Measurements from ENCODE around the gene DNAJB1. TPM values are rescaled to one million over a fixed set of nuclear protein-coding genes. Genes with fewer than 3 reads are reported as not detected.
"Not testable (repeated sequence)": the region's sequence is repeated elsewhere in the genome, so short reads cannot be mapped to it uniquely, and the experiment has no call there.

DNAJB1 gene
- total RNA-seq (2012; rRNA removed) = 74.3 and 74.9 TPM in 2 replicates

- Histone ChIP-seq H3K4me1 (ENCODE audit: control insufficient read depth, insufficient read depth, low read length) (peaks cover 32% of the 10 kb centered on the region), H3K27me3 (ENCODE audit: control insufficient read depth, insufficient read depth, low read length) (no peaks in the 10 kb centered on the region), H3K9ac (ENCODE audit: low read depth, low read length) (peak within 1 kb of the TSS; percentile 100), H3K9me3 (replicated peaks; ENCODE audit: low read length) (no peaks in the 10 kb centered on the region), H3K4me2 (ENCODE audit: low read length) (peak within 1 kb of the TSS; percentile 97), H3K4me3 (ENCODE audit: low read length) (peak within 1 kb of the TSS; percentile 100), H3K36me3 (ENCODE audit: insufficient read depth, low read length) (peaks cover 35% of the 10 kb centered on the region)
Measured at GRCh38 chr19:14517840-14518505, at the start of gene DNAJB1. DNAJB1 (minus strand) TSS chr19:14518397; CDS start chr19:14518349, 48 bp downstream.

DNA sequence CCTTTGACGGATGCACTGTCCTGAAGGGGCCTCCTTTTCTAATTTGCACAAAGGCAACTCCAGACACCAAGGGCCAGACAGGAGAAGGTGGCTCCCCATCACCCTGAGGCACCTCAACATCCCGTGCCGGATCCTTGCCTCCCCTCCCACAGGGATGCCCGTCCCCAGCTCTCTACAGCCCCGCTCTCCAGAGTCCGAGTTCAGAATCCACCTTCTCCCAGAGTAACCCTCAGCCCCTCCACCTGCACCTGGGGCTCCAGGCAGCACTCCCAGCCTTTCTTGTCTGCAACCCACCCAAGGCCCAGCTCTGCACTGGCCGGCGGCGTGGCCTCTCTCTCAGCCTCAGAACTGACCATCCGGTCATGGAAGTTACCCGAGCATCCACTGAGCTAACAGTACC lies 48.9 kb upstream of the DNAJB1 start:
- no peak overlapping the region for H3K4me3 ChIP-seq (ENCODE audit: low read length)
- no peaks in the 10 kb centered on the region for H3K27me3 ChIP-seq (ENCODE audit: control insufficient read depth, insufficient read depth, low read length)
- H3K36me3 ChIP-seq (ENCODE audit: insufficient read depth, low read length) = peaks cover 12% of the 10 kb centered on the region
- H3K9me3 ChIP-seq (replicated peaks; ENCODE audit: low read length) = no peaks in the 10 kb centered on the region
- no peak overlapping the region for H3K4me2 ChIP-seq (ENCODE audit: low read length)
- H3K9ac ChIP-seq (ENCODE audit: low read depth, low read length) = no peak overlapping the region
- peaks cover 28% of the 10 kb centered on the region for H3K4me1 ChIP-seq (ENCODE audit: control insufficient read depth, insufficient read depth, low read length)

- Histone ChIP-seq H3K4me1 (ENCODE audit: control insufficient read depth, insufficient read depth, low read length) (peaks cover 32% of the 10 kb centered on the region), H3K4me3 (ENCODE audit: low read length) (no peak overlapping the region), H3K4me2 (ENCODE audit: low read length) (no peak overlapping the region), H3K36me3 (ENCODE audit: insufficient read depth, low read length) (peaks cover 12% of the 10 kb centered on the region), H3K9ac (ENCODE audit: low read depth, low read length) (no peak overlapping the region), H3K27me3 (ENCODE audit: control insufficient read depth, insufficient read depth, low read length) (no peaks in the 10 kb centered on the region), H3K9me3 (replicated peaks; ENCODE audit: low read length) (no peaks in the 10 kb centered on the region)
Measured at GRCh38 chr19:14566712-14567077, 48.5 kb upstream of the DNAJB1 start.

- Histone ChIP-seq H3K9me3 (replicated peaks; ENCODE audit: low read length) (no peaks in the 10 kb centered on the region), H3K9ac (ENCODE audit: low read depth, low read length) (no peak overlapping the region), H3K4me3 (ENCODE audit: low read length) (no peak overlapping the region), H3K4me1 (ENCODE audit: control insufficient read depth, insufficient read depth, low read length) (peaks cover 37% of the 10 kb centered on the region), H3K36me3 (ENCODE audit: insufficient read depth, low read length) (peaks cover 12% of the 10 kb centered on the region), H3K4me2 (ENCODE audit: low read length) (no peak overlapping the region), H3K27me3 (ENCODE audit: control insufficient read depth, insufficient read depth, low read length) (no peaks in the 10 kb centered on the region)
Measured at GRCh38 chr19:14565765-14566711, 47.8 kb upstream of the DNAJB1 start.

GRCh38 chr19:14565298-14565679 lies 47.1 kb upstream of the DNAJB1 start:
- H3K4me2 ChIP-seq (ENCODE audit: low read length) = no peak overlapping the region
- no peaks in the 10 kb centered on the region for H3K9me3 ChIP-seq (replicated peaks; ENCODE audit: low read length)
- peaks cover 41% of the 10 kb centered on the region for H3K4me1 ChIP-seq (ENCODE audit: control insufficient read depth, insufficient read depth, low read length)
- peaks cover 12% of the 10 kb centered on the region for H3K36me3 ChIP-seq (ENCODE audit: insufficient read depth, low read length)
- no peak overlapping the region for H3K9ac ChIP-seq (ENCODE audit: low read depth, low read length)
- H3K27me3 ChIP-seq (ENCODE audit: control insufficient read depth, insufficient read depth, low read length) = no peaks in the 10 kb centered on the region
- no peak overlapping the region for H3K4me3 ChIP-seq (ENCODE audit: low read length)

GRCh38 chr19:14564652-14565297 lies 46.6 kb upstream of the DNAJB1 start:
- not testable (repeated sequence) for H3K27me3 ChIP-seq (ENCODE audit: control insufficient read depth, insufficient read depth, low read length); H3K4me3 ChIP-seq (ENCODE audit: low read length); H3K9ac ChIP-seq (ENCODE audit: low read depth, low read length); H3K9me3 ChIP-seq (replicated peaks; ENCODE audit: low read length); H3K4me2 ChIP-seq (ENCODE audit: low read length)
- H3K4me1 ChIP-seq (ENCODE audit: control insufficient read depth, insufficient read depth, low read length) = peaks cover 46% of the 10 kb centered on the region
- H3K36me3 ChIP-seq (ENCODE audit: insufficient read depth, low read length) = peaks cover 12% of the 10 kb centered on the region

- Histone ChIP-seq H3K9me3 (replicated peaks; ENCODE audit: low read length) (no peaks in the 10 kb centered on the region), H3K4me2 (ENCODE audit: low read length) (peak overlapping the region; percentile 63), H3K36me3 (ENCODE audit: insufficient read depth, low read length) (peaks cover 12% of the 10 kb centered on the region), H3K4me3 (ENCODE audit: low read length) (no peak overlapping the region), H3K27me3 (ENCODE audit: control insufficient read depth, insufficient read depth, low read length) (no peaks in the 10 kb centered on the region), H3K9ac (ENCODE audit: low read depth, low read length) (no peak overlapping the region), H3K4me1 (ENCODE audit: control insufficient read depth, insufficient read depth, low read length) (peaks cover 46% of the 10 kb centered on the region)
Measured at GRCh38 chr19:14563989-14564651, 45.9 kb upstream of the DNAJB1 start.

DNA sequence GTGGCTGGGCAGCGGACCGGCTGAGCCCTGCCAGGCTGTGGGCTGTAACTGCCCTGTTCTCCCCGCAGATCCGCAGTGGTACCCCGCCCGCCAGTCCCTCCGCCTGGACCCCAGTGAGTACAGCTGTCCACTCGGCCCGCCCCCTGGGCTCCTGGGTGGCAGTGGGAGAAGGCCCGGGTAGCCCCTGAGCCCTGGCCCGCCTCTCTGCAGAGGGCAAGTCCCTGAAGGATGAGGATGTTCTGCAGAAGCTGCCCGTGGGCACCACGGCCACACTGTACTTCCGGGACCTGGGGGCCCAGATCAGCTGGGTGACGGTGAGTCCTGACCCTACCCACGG lies 45.4 kb upstream of the DNAJB1 start:
- Histone ChIP-seq H3K9ac (ENCODE audit: low read depth, low read length) (no peak overlapping the region), H3K4me1 (ENCODE audit: control insufficient read depth, insufficient read depth, low read length) (peaks cover 46% of the 10 kb centered on the region), H3K4me3 (ENCODE audit: low read length) (peak overlapping the region; percentile 39), H3K9me3 (replicated peaks; ENCODE audit: low read length) (no peaks in the 10 kb centered on the region), H3K4me2 (ENCODE audit: low read length) (peak overlapping the region; percentile 63), H3K27me3 (ENCODE audit: control insufficient read depth, insufficient read depth, low read length) (no peaks in the 10 kb centered on the region), H3K36me3 (ENCODE audit: insufficient read depth, low read length) (peaks cover 12% of the 10 kb centered on the region)

- Histone ChIP-seq H3K36me3 (ENCODE audit: insufficient read depth, low read length) (peaks cover 12% of the 10 kb centered on the region), H3K4me2 (ENCODE audit: low read length) (peak overlapping the region; percentile 63), H3K9me3 (replicated peaks; ENCODE audit: low read length) (no peaks in the 10 kb centered on the region), H3K9ac (ENCODE audit: low read depth, low read length) (peak overlapping the region; percentile 76), H3K4me3 (ENCODE audit: low read length) (peak overlapping the region; percentile 39), H3K4me1 (ENCODE audit: control insufficient read depth, insufficient read depth, low read length) (peaks cover 46% of the 10 kb centered on the region), H3K27me3 (ENCODE audit: control insufficient read depth, insufficient read depth, low read length) (no peaks in the 10 kb centered on the region)
Measured at GRCh38 chr19:14562660-14563589, 44.7 kb upstream of the DNAJB1 start.

DNA sequence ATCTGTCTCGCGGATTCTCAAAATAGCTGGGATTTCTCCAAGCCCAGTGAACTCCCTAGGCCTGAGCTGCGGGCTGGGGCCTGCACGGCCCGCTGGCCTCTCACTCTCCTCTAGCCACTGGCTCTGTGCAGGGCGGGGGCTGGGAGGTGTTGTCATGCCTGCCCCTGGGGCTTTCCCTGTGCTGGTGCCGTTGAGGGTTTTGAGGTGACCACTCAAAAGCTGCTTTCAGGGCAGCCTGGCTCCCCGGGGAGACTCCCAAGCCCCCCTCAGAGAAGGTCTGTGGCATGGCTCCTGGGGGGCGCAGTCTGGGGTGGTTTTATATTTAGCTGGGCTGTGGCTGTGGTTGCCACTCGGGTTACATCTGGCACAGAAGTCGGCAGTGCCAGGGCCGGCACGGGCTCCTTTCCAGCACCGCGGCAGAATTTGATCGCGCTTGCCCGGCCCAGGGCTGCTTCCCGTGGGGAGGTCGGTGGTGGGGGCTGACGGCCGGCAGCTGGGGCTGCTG lies 43.7 kb upstream of the DNAJB1 start:
- Histone ChIP-seq H3K27me3 (ENCODE audit: control insufficient read depth, insufficient read depth, low read length) (no peaks in the 10 kb centered on the region), H3K4me2 (ENCODE audit: low read length) (peak overlapping the region; percentile 63), H3K4me1 (ENCODE audit: control insufficient read depth, insufficient read depth, low read length) (peaks cover 47% of the 10 kb centered on the region), H3K9me3 (replicated peaks; ENCODE audit: low read length) (no peaks in the 10 kb centered on the region), H3K4me3 (ENCODE audit: low read length) (peak overlapping the region; percentile 31), H3K9ac (ENCODE audit: low read depth, low read length) (peak overlapping the region; percentile 76), H3K36me3 (ENCODE audit: insufficient read depth, low read length) (peaks cover 12% of the 10 kb centered on the region)

Measured in skeletal muscle satellite cell (primary cell).